Left cardiac atrium (tissue), 4 donors: Measurements from ENCODE around the gene PES1. TPM values are rescaled to one million over a fixed set of nuclear protein-coding genes. Genes with fewer than 3 reads are reported as not detected.

Experiments
- ATAC-seq, 2 donors: fragments of 200-7000 bp; cut with Tn5 transposase; one replicate each; pipeline ENCODE4 v1.9.1; 2020; ENCODE audit warnings: mild to moderate bottlenecking in 2 of 2, moderate library complexity in 2 of 2
- DNase-seq: peaks from one replicate; pipeline ENCODE4 v3.0.0-alpha.2; 2020
- intact Hi-C, 2 donors: fragments of 100-400 bp; cut with DNase I; formaldehyde crosslinking; loops; one replicate each; pipeline versions ENCODE4 v1.14.1 to v1.15.1; 2022 to 2023
- total RNA-seq, 2 donors: library from RNA; stranded (reverse); fragmentation: NEBNext Ultra II Directional; extraction: Animal tissue kit (Norgen Biotek cat#: 25700); gene quantifications; one replicate each; pipeline ENCODE4 v1.2.1, GENCODE V29; 2021
- donor health status: DM: no; HTN: yes; CAD: no.
- donor health status: DM: no; HTN: yes; CAD: no; lungs with severe emphysema.
- donor health status: DM: yes; HTN: yes; CAD: no.
- donor health status: Dilated cardiomyopathy.

The PES1 gene
- total RNA-seq, 2 donors from 2014 or later = 23.0 to 38.9 TPM

- intact Hi-C loops = no loop called here
Observed at GRCh38 chr22:30535182-30535581, 56.5 kb downstream of the PES1 start.

DNA sequence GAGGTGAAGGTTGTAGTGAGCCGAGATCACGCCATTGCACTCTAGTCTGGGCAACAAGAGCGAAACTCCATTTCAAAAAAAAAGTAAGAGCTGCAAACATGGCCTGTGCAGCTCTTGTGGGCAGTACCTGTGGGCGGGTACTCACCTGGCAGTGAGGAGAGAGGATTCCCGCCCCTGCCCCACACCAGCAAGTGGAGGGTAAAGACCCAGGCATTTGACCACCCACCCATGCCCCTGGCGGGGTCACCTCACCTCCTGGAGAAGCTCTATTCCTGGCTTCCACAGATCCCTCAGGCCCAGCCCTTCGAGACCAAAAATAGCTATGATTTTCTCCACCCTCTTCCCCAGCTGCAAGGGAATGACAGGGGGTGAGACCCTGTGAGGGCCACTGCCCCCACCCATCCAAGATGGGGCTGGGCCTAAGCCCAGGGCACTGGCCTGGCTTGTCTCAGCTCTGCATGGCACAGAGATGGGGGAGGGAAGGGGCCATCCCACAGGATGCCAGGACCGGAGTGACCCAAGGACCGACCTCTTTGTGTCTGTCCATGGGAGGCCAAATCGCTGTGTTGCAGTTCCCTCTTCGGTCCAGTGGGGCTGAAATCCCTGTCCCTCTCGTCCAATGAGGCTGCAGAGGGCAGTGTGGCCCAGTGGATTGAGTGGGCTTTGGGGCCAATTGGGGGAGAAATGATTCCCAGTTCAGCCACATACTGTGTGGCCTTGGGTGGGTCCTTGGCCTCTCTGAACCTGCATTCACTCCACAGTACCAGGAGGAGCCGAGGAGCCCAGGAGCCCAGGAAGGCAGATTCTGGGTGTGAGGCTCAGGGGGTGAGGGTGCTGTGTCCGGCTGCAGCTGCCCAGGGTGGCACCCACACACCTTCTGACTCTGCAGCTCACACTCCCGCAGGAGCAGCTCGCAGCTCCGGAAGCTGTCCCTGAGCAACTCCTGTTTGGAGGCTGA, 59.8 kb downstream of the PES1 start:
- ATAC-seq = no peak
- DNase-seq = no peak

More at GRCh38 chr22:30535182-30535581, 56.5 kb downstream of the PES1 start:
- ATAC-seq (no peak), DNase-seq (no peak)

DNA sequence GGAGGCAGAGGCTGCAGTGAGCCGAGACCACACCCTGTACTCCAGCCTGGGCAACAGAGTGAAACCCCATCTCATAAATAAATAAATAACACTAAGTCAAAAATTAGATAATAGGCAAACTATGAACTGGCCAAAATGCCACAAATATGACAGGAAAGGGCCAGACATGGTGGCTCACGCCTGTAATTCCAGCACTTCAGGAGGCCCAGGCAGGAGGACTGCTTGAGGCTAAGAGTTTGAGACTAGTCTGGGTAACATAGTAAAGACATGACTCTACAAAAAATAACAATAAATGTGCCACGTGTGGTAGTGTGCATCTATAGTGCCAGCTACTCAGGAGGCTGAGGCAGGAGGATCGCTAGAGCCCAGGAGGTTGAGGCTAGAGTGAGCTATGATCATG, 65.1 kb downstream of the PES1 start:
- ATAC-seq = no peak

More for the DNA sequence above, 59.8 kb downstream of the PES1 start:
- intact Hi-C loops = no loop called here

More for the DNA sequence above, 65.1 kb downstream of the PES1 start:
- intact Hi-C loops = no loop called here
- DNase-seq = no peak

Other genes starting within 250 kb of the PES1 start
- 100 to 1,000 TPM in 1 of 2 donors, 10 to 100 TPM in 1; 94.3 to 105 TPM for gene SF3A1, start 235.0 kb downstream of the PES1 start, total RNA-seq
- gene CCDC157, start 234.9 kb downstream of the PES1 start, total RNA-seq = under 1 TPM; 0.65 to 0.84 TPM
- 10 to 100 TPM in 1 of 2 donors, 1 to 10 TPM in 1; 7.5 to 12.9 TPM for gene RNF215, start 204.5 kb downstream of the PES1 start, total RNA-seq
- 1 to 10 TPM; 2.1 to 5.7 TPM for gene SEC14L2, start 194.9 kb downstream of the PES1 start, total RNA-seq
- 10 to 100 TPM; 21.4 to 33.8 TPM for gene MTFP1, start 166.1 kb downstream of the PES1 start, total RNA-seq
- gene SEC14L3, start 119.9 kb downstream of the PES1 start, total RNA-seq = not detected
- gene SEC14L4, start 86.2 kb downstream of the PES1 start, total RNA-seq = not detected
- under 1 TPM; 0.08 to 0.56 TPM for gene SEC14L6, start 45.2 kb downstream of the PES1 start, total RNA-seq
- under 1 TPM; 0.29 to 0.39 TPM for gene GAL3ST1, start 17.2 kb downstream of the PES1 start, total RNA-seq
- 10 to 100 TPM; 20.9 to 21.3 TPM for gene TCN2, start 15.3 kb upstream of the PES1 start, total RNA-seq
- gene SLC35E4, start 43.9 kb upstream of the PES1 start, total RNA-seq = 1 to 10 TPM; 2.3 to 5.3 TPM
- 1 to 10 TPM; 3.8 to 5.6 TPM for gene DUSP18, start 76.0 kb upstream of the PES1 start, total RNA-seq
- gene OSBP2, start 103.0 kb upstream of the PES1 start, total RNA-seq = 10 to 100 TPM in 1 of 2 donors, 1 to 10 TPM in 1; 4.9 to 11.6 TPM